ENCODE data around the gene OLFML2A. TPM values are rescaled to one million over a fixed set of nuclear protein-coding genes. Genes with fewer than 3 reads are reported as not detected.

OLFML2A gene
- total RNA-seq, 1 experiment from 2014 or later: 5.8 TPM

DNA sequence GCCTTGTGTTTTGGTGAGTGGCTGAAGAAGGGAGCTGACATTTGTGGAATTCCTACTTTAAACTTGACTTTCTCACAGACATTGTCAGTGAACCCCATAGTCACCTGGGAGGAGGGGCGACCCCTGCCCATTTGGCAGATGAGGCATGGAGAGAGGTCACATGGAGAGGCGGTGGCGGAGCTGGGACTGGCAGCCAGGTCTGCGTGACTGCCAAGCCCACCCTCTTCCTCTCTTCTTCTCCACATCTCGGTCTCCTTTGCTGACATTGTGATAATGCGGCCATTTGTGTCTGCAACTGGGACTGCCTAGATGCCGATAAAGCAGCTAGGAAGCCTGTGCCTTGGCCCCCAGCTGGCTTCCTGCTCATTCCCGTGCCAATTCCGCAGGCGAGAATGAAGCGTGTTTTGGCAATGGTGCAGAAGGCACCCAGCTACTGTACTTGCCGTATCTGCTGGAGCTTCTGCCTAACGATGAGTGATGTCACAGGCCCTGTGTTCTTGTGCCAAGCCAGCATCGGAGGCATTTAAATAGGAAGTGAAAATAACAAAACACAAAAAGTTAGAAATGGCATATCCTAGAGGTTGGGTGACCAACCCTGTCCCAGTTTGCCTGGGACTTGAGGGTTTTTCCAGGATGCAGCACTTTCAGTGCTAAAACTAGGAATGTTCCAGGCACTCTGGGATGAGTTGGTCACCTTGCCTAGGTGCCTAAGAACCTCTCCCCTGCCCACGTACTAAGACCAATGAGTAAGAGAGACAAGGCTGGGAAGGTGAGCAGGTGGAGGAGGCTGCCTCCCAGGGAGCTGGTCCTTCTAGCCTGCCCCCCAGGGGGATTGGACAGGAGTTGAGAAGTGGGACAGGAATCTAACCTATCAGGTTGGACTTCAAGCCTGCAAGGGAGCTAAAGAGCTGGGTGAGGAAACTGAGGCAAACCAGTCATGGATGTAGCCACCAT lies 23.6 kb downstream of the OLFML2A start:
- no peaks in the 10 kb centered on the region for H3K9me3 ChIP-seq (ENCODE audit: control insufficient read depth, low read depth, low read length)
- no peak for DNase-seq
- H3K27me3 Mint-ChIP-seq (ENCODE audit: low read depth): no peaks in the 10 kb centered on the region; the same call in 1 of the 2 replicates
- H2AK5ac ChIP-seq (ENCODE audit: insufficient read length, low read length): no peak overlapping the region
- TF ChIP-seq, protein P1, sequence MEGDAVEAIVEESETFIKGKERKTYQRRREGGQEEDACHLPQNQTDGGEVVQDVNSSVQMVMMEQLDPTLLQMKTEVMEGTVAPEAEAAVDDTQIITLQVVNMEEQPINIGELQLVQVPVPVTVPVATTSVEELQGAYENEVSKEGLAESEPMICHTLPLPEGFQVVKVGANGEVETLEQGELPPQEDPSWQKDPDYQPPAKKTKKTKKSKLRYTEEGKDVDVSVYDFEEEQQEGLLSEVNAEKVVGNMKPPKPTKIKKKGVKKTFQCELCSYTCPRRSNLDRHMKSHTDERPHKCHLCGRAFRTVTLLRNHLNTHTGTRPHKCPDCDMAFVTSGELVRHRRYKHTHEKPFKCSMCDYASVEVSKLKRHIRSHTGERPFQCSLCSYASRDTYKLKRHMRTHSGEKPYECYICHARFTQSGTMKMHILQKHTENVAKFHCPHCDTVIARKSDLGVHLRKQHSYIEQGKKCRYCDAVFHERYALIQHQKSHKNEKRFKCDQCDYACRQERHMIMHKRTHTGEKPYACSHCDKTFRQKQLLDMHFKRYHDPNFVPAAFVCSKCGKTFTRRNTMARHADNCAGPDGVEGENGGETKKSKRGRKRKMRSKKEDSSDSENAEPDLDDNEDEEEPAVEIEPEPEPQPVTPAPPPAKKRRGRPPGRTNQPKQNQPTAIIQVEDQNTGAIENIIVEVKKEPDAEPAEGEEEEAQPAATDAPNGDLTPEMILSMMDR (conservative IDR thresholded peaks at IDR 0.05): no peak
- H3K4me3 Mint-ChIP-seq: no peak overlapping the region
- no peaks in the 10 kb centered on the region for H3K79me1 ChIP-seq (ENCODE audit: insufficient read depth, low read depth, low read length, poor library complexity, severe bottlenecking)
- no peak overlapping the region for H3K4me2 ChIP-seq (ENCODE audit: insufficient read depth, insufficient read length, low read length)
- H2BK20ac ChIP-seq (ENCODE audit: low read depth, low read length, poor library complexity, severe bottlenecking): no peak overlapping the region
- H3K23me2 ChIP-seq (ENCODE audit: insufficient read length, low read depth, low read length, poor library complexity, severe bottlenecking): no peaks in the 10 kb centered on the region
- no peaks in the 10 kb centered on the region for H3K9me3 Mint-ChIP-seq
- H2BK5ac ChIP-seq (ENCODE audit: insufficient read length, low read length): no peak overlapping the region
- H3T11ph ChIP-seq (ENCODE audit: low read length): no peak overlapping the region
- H4K5ac ChIP-seq (ENCODE audit: insufficient read length, low read depth, low read length): no peak overlapping the region
- no peaks in the 10 kb centered on the region for H3K79me2 ChIP-seq (ENCODE audit: insufficient read depth, low read length)
- H3K4me1 ChIP-seq (ENCODE audit: insufficient read depth, low read length): no peaks in the 10 kb centered on the region
- H3K14ac ChIP-seq (ENCODE audit: insufficient read depth, low read length): no peak overlapping the region; the same call in 1 of the 2 replicates
- no peak overlapping the region; a peak in 1 of 7 replicates for H3K27ac Mint-ChIP-seq
- no peak overlapping the region for H3K18ac ChIP-seq (ENCODE audit: insufficient read length, low read depth, low read length)
- no peak overlapping the region for H2BK120ac ChIP-seq (ENCODE audit: low read depth, low read length, poor library complexity, severe bottlenecking)
- peaks cover 2 to 6% of the 10 kb centered on the region in 2 experiments; a peak in 1 of 4 replicates for H3K4me1 Mint-ChIP-seq
- no peak overlapping the region for H4K91ac ChIP-seq (ENCODE audit: insufficient read length, low read depth, low read length)
- no peak overlapping the region for H3K9ac ChIP-seq (ENCODE audit: extremely low read depth, insufficient read length, low read length)
- no peak overlapping the region for H3K4ac ChIP-seq (ENCODE audit: low read depth, low read length)
- no peak overlapping the region for H3K27ac ChIP-seq (ENCODE audit: insufficient read length, low read depth, low read length)
- no peaks in the 10 kb centered on the region for H3K27me3 ChIP-seq (ENCODE audit: insufficient read depth, low read length)
- no CpG with 5 or more reads among the region's 15 CpGs for WGBS (ENCODE audit: extremely low coverage, insufficient read length, low lambda C conversion rate)
- H4K20me1 ChIP-seq (ENCODE audit: control insufficient read depth, insufficient read depth, insufficient read length): no peaks in the 10 kb centered on the region
- no peak overlapping the region for H2AFZ ChIP-seq (ENCODE audit: low read length)
- no peak overlapping the region for H2BK15ac ChIP-seq (ENCODE audit: low read depth, low read length)
- no peak overlapping the region for H2BK12ac ChIP-seq (ENCODE audit: insufficient read length, low read depth, low read length)
- no peaks in the 10 kb centered on the region for H3K36me3 Mint-ChIP-seq (ENCODE audit: insufficient read depth in 1 of 3, low read depth in 3 of 3)
- no peak overlapping the region for H3K56ac ChIP-seq (ENCODE audit: insufficient read length, low read depth, low read length)
- no peak overlapping the region for H3K23ac ChIP-seq (ENCODE audit: insufficient read length, low read depth, low read length)
- H4K8ac ChIP-seq (replicated peaks; ENCODE audit: insufficient read length, low read depth, low read length): no peak overlapping the region
